Activated T-cell treated with anti-CD3 and anti-CD28 coated beads for 24 hours (primary cell): ENCODE results near the gene ERP27.
A peak's percentile ranks its signal among the peaks of the same experiment; 100 is the strongest.

Source experiments
- DNase-seq: peaks from one replicate; pipeline ENCODE4 v3.0.0-alpha.2; 2020; ENCODE audit warnings: low read depth

ERP27 gene

GRCh38 chr12:14938301-14938700 lies at the start of gene ERP27:
Gene ERP27 (minus strand): TSS chr12:14938537. CDS start chr12:14938508, 29 bp downstream.
- no peak for DNase-seq

GRCh38 chr12:14988035-14988434 lies 49.7 kb upstream of the ERP27 start:
- DNase-seq: no peak

- DNase-seq: no peak
These were observed 48.1 kb upstream of the ERP27 start for GRCh38 chr12:14986449-14986848.

GRCh38 chr12:14984766-14985285 lies 46.5 kb upstream of the ERP27 start:
- no peak for DNase-seq

- no peak for DNase-seq
These were observed 45.7 kb upstream of the ERP27 start for GRCh38 chr12:14984036-14984435.

DNA sequence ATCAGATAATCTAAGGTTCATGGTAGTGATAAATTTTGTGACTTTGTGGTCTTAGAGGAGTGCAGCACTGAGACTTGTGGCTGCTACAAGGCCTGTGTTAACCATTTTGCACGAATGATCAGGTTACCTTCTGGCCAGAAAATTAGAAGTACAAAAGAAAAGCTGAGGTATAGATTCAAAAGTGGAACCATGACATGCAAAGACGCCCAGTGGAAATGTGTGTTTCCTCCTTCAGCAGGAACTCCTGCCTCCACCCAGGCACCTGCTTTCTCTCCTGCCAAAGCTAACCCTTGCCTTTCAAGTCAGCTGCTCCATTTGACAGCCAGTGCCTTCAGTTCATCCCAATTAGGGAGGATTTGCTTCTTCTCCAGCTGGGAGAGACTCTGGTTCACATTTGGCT lies 44.7 kb upstream of the ERP27 start:
- DNase-seq: no peak

DNA sequence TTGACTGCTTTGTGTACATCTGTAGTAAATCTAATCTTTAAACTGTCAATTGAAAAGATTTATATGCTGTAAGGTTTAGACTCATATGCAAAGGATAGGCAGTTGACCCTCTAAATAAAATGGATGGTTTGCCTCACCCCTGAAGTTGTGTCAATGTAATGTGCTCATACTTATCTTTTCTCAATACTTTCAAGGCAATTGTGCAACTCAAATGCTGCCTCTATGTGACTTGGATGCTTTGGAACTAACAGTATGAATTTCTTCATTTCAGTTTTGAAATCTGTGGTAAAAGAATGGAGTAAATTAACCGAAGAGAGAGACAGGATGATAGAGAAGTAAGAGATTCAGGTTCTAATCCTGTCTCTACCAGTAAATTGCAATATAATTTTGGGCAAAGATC lies 44.2 kb upstream of the ERP27 start:
- DNase-seq: no peak

DNA sequence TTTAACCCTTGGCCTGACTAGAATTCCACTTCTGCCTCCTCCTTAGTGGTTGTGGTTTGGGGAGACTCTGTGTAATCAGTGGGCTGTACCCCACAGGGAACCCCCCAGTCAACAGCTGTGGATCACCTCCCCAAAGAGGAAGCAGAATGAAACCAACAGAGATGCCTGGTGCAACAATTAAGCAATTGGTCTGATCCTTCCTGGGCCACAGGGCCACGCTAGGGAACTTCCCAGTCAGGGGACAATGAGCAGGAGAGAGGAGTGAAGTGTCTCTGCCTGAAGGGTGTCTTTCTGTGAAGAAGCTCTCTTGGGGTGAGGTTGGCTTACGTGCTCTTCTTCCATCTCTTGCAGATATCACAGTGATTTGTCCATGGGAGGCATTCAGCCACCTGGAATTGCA lies 42.7 kb upstream of the ERP27 start:
- DNase-seq: no peak

DNA sequence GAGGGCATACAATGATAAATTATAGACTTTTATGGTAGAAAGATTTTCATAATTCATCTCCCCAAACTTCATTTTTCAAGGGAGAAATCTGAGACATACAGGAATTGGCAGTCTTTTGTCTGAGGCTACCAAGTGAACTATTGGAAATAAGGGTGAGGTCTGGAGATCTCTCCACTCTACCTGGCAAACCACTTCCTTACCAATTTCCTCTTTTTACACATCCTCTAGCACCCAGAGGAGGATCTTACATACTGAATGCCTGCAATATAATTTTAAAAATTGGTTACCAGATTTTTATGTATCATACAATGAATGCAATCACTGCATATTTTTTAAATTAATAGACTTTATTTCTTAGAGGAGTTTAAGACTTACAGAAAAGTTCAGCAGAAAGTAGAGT lies 41.1 kb upstream of the ERP27 start:
- no peak for DNase-seq

DNA sequence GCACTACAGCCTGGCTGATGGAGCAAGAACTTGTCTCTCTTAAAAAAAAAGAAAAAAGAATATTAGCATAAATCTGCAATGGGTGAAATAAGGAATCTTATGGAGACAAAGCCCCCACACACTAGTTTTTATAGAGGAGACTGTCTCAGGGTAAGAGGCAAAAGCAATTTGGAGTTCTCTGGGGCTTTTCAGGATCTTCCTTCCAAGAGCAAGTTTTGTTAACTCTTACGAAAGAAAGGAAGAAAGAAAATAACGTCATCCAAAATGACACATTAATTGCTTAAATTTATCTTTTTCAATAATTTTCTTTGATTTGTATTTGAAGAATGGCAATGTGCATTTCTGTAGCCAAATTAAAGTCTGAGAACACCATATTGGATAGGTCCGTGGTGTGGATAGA lies 38.3 kb upstream of the ERP27 start:
- no peak for DNase-seq

DNA sequence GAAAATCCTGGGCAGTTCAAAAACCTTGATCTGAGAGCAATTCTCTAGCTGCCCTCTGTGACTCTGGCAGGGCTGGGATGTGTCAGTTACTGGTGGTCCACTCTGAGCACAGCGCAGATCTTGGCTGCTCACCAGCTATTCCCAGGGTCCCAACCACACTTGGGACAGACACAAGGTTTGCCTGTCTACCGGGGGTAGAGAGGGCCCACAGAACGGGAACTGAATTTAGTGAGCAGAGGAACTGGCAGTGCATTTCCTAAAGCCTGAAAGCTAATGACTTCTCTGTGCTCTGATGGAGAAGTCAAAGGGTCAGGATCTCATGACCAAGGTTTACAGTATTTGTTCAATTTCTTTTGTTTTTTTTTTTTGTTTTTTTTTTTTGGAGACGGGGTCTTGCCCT lies 37.1 kb upstream of the ERP27 start:
- no peak for DNase-seq

DNA sequence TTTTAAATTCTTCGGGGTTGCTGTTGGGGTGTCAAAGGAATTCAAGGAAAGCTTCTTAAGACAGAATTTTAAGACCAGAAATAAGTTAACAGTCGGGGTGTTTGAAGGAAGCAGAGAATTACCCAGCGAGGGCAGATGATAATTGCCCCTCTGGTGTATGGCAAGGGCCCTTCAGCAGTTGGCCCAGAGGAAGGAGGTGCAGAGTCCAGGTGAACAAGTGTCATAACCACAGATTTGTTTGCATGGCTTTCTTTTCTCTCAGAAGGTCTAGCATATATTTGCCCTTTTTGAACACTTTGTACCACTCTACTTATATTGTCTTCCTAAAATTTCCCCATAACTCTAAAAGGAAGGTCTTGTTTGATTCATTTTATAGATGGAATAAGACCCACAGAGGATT lies 36.3 kb upstream of the ERP27 start:
- no peak for DNase-seq

- no peak for DNase-seq
These were observed 34.5 kb upstream of the ERP27 start, which contains the start of gene PDE6H for GRCh38 chr12:14972816-14973215. Gene PDE6H (plus strand): TSS chr12:14973042. CDS start chr12:14978013, 4,971 bp downstream.

DNA sequence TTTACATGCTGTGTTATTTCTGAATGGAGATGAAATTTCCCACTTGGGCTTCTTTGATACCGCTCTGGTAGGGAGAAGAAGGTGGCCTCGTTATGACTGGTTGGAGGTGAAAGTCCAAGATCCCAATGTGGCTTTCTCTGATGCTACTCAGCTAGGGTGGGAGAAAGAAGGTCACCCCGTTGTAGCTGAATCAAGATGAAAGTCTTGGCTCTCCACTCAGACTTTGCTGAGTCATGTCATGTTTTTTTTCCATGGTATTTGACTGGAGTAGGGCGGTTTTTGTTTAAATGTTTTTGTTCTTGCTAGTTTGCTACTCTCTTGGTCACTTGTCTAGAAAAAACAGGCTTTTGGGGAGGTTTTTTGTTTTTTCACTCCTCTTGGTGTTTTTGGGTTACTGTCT lies 32.1 kb upstream of the ERP27 start:
- DNase-seq: no peak

DNA sequence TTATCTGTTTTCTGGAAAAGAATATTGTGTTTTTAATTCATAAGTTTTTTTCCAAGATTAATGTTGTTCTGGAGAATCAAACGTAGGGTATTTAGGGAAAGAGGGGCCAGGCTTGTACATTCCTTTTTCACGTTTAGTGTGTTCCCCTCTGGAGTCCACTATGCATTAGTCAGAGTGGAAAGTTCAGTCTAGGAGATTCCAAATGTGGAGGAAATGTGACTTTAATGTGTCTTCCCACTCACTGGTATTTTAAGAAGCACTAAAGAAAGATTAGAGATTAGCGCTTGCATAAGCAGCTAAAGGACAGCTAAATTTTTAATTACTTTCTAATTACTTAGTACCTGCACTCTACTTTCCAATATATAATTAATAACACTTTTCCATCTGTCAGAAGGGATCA lies 30.1 kb upstream of the ERP27 start:
- no peak for DNase-seq

DNA sequence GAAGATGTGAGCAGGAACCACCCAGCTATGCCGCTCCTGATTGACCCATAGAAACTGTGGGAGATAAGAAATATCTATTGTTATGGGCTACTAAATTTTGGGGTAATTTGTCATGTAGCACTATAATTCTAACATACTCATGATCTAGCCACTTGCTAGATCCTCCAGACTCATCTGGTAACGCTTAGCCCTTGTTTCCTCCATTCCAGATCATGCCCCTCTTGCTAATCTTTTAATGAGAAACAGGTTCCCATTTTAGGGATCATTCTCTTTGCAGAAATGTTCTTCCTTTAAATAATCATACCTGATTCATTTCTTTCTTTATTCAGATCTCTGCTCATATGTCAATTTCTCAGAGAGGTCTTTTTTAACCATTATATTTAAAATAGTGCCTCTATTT lies 26.9 kb upstream of the ERP27 start:
- no peak for DNase-seq

- DNase-seq: no peak
These were observed 26.1 kb upstream of the ERP27 start for GRCh38 chr12:14964406-14964805.

- no peak for DNase-seq
These were observed 25.2 kb upstream of the ERP27 start for GRCh38 chr12:14963520-14963919.

DNA sequence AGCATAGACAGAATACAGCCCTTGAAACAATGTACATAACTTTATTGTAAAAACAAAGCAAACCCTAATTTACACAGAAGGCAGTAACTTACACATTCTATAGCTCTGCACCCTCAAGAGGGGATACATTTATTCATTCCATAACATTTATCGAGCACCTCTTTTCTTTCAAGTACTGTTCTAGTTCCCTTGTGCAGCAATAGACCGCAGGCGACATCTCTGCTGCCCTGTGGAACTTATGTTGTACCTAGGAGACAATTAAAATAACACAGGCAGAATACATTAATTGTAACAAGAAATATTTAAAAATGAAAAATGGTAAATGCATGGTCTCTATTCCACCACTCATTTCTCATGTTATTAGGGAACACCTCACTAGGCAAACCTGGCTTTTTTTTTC lies 24.5 kb upstream of the ERP27 start:
- DNase-seq: no peak

DNA sequence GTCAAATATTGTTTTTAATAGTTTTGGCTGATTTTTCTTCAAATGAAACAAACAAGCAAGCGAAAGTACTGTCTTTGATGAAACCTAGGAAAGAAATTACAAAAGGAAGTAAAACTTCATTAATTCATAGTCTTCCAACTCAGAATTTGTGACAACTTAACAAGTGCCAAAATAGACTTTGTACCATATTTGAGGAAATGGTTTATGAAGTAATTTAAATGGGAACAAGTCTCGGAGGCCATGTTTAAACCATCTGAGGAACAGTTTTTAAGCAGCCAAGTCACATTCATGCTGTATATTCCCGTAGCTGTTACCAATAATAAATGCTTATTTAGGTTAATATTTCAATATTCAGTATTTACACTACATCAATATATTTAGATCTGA lies 23.8 kb upstream of the ERP27 start:
- DNase-seq: no peak

DNA sequence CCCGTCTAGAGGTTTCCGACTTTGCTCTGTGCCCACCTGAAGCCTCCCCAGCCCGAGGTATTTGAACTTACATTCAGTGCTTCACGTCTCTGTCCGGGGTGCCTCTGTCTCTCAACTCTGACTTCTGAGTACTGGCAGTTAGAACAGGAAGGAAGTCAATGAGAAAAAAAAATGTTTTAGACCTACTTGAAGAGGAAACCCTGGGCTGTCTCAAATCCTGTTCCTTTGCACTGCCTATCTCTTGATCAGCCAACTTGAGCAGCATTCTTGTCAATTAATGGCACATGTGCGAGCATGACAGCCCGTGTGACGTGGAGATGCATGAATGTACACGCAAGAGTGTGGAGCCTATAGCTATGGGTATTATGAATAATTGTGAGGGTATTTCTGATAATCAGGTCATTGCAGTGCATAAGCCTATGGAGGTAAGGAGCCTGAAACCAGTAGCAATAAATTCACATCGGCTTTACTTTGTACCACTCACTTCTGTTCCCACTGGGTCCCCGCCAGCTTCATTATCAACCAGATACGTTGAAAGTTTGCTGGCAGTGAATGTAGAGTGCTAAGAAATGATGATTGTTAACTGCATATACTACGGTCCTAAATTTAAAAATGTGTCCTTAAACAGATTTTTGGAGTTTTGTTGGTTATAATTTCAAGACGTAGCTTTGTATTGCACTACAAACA lies 23.3 kb upstream of the ERP27 start, which contains the start of gene ARHGDIB:
TSS of gene ARHGDIB (minus strand) at position 136 of the 687 bp plus-strand sequence. CDS start 10,889 bp downstream, outside the sequence.
- DNase-seq: peak; percentile 63

DNA sequence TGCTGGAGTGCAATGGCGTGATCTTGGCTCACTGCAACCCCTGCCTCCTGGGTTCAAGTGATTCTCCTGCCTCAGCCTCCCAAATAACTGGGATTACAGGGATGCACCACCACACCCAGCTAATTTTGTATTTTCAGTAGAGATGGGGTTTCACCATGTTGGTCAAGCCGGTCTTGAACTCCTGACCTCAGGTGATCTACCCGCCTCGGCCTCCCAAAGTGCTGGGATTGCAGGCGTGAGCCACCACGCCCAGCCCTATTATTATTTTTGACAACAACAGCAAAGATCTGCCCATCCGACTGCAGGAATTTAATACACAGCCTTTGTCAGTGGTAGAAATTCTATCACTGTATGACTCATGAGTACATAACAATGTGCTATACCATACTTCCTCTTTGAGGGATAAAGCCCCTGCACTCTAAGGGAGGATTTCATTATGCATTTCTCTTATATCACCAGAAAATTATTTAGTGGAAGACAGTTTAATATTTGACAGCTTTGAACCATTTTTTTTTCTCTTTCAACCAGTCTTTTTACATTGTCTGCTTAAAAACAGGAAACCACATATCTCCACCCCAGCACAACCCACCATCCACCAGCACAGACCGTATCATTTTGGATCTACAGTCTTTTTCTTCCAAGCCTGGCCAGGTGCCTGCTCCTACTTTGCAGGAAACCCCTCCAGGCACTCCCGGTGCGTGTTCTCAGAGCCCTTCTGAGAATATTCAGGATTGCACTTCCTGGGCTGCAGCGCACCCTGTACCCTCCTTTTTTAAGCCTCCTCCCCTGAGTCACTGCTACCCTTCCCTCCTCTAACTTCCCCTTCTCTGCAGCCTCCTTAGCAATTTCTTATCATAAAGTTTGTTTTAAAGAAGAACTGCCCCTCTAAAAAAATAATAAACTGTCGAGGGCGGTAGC lies 22.5 kb upstream of the ERP27 start:
- no peak for DNase-seq

DNA sequence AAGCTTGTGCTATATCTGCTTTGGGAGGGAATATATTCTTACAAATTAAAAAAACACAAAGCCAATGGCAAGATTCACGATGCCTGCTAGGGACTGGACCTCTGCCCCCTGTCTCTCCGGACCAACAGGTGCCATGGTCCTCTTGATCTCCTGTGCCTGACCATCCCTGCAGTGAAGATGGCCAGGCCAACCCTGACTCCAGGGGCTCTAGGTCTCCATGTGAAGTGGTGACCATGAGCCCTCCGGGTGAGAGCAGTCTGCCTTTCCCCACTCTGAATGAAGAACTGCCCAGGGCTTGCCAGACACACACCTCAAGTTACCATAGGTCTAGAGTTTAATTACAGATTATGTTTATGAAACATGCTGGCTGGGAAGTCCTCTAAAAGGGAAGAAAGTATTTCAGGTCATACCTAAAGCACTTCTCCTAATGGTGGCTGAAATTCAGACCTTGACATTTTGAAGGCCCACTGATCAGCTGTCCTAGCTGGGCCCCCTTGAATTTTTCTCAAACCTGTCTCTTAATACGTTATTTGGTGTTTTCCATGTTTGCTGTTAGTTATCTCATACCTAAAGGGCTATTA lies 21.7 kb upstream of the ERP27 start:
- DNase-seq: no peak
